ENCODE results near the gene ASB17.

ASB17 gene

GRCh38 chr1:75908717-75909152 lies 23.5 kb downstream of the ASB17 start:
- TF ChIP-seq ZFX (IDR thresholded peaks at IDR 0.05) (no peak), CTCF (conservative IDR thresholded peaks at IDR 0.05) (peak; percentile 68)
- H3K27ac ChIP-seq = no peak overlapping the region

GRCh38 chr1:75901371-75901770 lies 30.8 kb downstream of the ASB17 start:
- no peak overlapping the region for H3K27ac ChIP-seq
- no peak for TF ChIP-seq CTCF (conservative IDR thresholded peaks at IDR 0.05)
- TF ChIP-seq ZFX (IDR thresholded peaks at IDR 0.05) = no peak

- TF ChIP-seq CTCF (conservative IDR thresholded peaks at IDR 0.05) (no peak), ZFX (IDR thresholded peaks at IDR 0.05) (no peak)
- no peak overlapping the region for H3K27ac ChIP-seq
Measured at GRCh38 chr1:75884437-75884836, 47.8 kb downstream of the ASB17 start.

GRCh38 chr1:75879985-75880384 lies 52.2 kb downstream of the ASB17 start:
- no peak overlapping the region for H3K27ac ChIP-seq
- TF ChIP-seq CTCF (conservative IDR thresholded peaks at IDR 0.05) (no peak), ZFX (IDR thresholded peaks at IDR 0.05) (no peak)

DNA sequence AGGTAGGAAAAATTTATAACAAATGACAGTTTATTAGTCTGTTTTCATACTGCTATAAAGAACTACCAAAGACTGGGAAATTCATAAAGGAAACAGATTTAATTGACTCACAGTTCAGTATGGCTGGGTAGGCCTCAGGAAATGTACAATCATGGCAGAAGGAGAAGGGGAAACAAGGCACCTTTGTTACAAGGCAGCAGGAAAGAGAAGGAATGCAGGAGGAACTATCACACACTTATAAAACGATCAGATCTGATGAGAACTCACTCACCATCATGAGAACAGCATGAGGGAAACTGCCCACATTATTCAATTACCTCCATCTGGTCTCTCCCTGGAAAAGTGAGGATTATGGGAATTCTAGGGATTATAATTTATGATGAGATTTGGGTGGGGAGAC lies 61.3 kb downstream of the ASB17 start:
- no peak overlapping the region for H3K27ac ChIP-seq
- no peak for TF ChIP-seq CTCF (conservative IDR thresholded peaks at IDR 0.05)

Measured in C4-2B (cell line).